ENCODE measurements around the gene SAPCD2. TPM values are rescaled to one million over a fixed set of nuclear protein-coding genes. Genes with fewer than 3 reads are reported as not detected.
A peak's percentile ranks its signal among the peaks of the same experiment; 100 is the strongest.

Gene SAPCD2
- total RNA-seq, 1 experiment from 2014 or later, result 62.9 TPM

DNA sequence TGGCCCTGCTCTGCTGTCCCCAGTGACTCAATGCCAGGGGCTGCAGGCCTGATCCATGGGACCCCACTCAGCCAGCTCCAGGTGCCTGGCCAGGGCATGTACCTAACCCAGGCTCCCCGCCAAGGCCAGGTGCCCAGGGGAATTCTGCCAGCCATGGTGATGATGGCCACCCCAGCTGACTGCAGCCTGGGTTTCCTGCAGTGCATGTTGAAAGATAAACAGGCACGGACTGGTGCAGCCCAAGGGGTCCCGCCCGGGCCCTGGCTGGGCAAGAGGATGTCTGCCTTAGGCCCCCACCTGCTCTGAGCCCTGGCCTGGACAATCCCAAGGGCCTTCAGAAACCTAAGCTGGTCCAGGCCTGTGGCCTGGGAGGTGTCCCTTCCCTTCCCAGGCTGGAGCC lies 43.5 kb downstream of the SAPCD2 start:
- in situ Hi-C loops (cut with HindIII; ENCODE audit: low sequenced_read_pairs), result loop anchor here (25.0 kb wide), 1 partner anchor 90 kb away; the partner anchor contains the start of genes C8G and FBXW5
- no peak for DNase-seq (ENCODE audit: low spot score)

- DNase-seq (ENCODE audit: low spot score), result no peak
- in situ Hi-C loops (cut with HindIII; ENCODE audit: low sequenced_read_pairs), result loop anchor here (25.0 kb wide), 1 partner anchor 89 kb away; the partner anchor contains the start of genes C8G and FBXW5
Measured at GRCh38 chr9:137026384-137026783, 44.0 kb downstream of the SAPCD2 start.

- in situ Hi-C loops (cut with HindIII; ENCODE audit: low sequenced_read_pairs), result loop anchor here (25.0 kb wide), 1 partner anchor 88 kb away; the partner anchor contains the start of genes C8G and FBXW5
- peak; percentile 75 for DNase-seq (ENCODE audit: low spot score)
Measured at GRCh38 chr9:137025517-137025966, 44.8 kb downstream of the SAPCD2 start.

DNA sequence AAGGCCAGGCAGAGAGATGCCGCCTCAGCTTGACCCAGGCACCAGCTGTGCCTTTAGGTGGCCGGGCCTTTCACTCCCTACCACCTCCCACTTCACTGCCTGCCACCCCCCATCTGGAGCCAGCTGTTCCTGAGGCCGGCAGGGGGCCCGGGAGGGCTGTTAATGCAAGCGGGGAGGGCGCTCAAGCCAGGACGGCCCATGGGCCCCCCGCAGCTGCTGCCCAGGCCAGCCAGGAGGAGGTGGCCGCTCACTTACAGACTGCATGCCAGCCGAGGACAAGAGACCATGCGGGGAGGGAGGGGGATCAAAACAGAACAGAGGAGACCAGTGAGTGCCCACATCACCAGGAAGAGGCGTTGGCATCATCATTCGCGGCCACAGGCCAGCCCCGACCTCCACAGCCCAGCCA lies 46.8 kb downstream of the SAPCD2 start:
- no peak for DNase-seq (ENCODE audit: low spot score)
- in situ Hi-C loops (cut with HindIII; ENCODE audit: low sequenced_read_pairs), result no loop called here

- in situ Hi-C loops (cut with HindIII; ENCODE audit: low sequenced_read_pairs), result no loop called here
- no peak for DNase-seq (ENCODE audit: low spot score)
Measured at GRCh38 chr9:137023157-137023556, 47.2 kb downstream of the SAPCD2 start.

GRCh38 chr9:137022662-137023008 lies 47.7 kb downstream of the SAPCD2 start:
- no peak for DNase-seq (ENCODE audit: low spot score)
- in situ Hi-C loops (cut with HindIII; ENCODE audit: low sequenced_read_pairs), result no loop called here

DNA sequence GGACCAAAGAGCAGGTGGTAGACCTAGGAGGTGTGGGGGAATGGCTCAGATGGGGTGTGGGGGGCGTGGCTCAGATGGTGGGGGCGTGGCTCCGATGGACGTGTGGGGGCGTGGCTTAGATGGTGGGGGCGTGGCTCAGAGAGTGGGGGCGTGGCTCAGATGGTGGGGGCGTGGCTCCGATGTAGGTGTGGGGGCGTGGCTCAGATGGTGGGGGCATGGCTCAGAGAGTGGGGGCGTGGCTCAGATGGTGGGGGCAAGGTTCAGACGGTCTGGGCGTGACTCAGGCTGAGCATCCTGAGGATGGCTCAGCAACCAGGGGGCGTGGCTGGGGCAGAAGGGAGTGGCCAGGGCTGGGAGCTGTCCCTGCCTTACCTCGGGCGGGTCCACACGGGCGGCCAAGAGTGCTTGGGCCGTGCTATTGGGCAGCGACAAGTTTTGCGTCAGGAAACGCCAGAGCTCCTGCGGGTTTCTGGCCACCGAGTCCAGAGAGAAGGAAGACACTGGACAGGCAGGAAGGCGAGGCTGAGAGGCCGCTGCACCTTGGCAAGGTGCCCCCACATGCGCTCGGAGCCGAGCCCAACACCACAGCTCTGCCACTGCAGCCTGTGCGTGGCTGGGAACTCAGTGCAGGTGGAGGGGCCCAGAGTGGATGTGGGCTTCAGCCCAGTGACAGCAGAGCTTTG lies 48.2 kb downstream of the SAPCD2 start:
- in situ Hi-C loops (cut with HindIII; ENCODE audit: low sequenced_read_pairs), result no loop called here
- no peak for DNase-seq (ENCODE audit: low spot score)

DNA sequence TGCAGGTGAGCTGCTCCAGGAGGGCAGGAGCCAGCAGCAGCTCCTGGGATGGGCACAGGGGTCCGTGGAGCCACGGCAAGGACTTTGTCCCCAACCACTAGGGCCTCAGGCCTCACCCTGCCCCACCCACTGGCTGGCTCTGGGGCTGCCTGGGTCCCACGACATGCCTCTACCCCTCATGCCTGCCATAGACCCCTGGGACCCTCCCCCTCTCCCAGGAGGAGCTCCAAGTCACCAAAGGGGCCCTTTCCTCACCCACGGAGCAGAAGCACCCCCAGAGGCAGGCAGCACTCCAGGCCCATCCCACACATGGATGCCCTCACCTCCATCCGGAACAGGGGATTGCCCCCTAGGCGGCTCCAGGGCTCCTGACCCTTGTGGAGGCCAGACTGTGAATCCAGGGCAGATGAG lies 48.8 kb downstream of the SAPCD2 start:
- no peak for DNase-seq (ENCODE audit: low spot score)
- in situ Hi-C loops (cut with HindIII; ENCODE audit: low sequenced_read_pairs), result no loop called here

- in situ Hi-C loops (cut with HindIII; ENCODE audit: low sequenced_read_pairs), result no loop called here
- peak; percentile 60 for DNase-seq (ENCODE audit: low spot score)
Measured at GRCh38 chr9:137020771-137021567, 49.4 kb downstream of the SAPCD2 start.

DNA sequence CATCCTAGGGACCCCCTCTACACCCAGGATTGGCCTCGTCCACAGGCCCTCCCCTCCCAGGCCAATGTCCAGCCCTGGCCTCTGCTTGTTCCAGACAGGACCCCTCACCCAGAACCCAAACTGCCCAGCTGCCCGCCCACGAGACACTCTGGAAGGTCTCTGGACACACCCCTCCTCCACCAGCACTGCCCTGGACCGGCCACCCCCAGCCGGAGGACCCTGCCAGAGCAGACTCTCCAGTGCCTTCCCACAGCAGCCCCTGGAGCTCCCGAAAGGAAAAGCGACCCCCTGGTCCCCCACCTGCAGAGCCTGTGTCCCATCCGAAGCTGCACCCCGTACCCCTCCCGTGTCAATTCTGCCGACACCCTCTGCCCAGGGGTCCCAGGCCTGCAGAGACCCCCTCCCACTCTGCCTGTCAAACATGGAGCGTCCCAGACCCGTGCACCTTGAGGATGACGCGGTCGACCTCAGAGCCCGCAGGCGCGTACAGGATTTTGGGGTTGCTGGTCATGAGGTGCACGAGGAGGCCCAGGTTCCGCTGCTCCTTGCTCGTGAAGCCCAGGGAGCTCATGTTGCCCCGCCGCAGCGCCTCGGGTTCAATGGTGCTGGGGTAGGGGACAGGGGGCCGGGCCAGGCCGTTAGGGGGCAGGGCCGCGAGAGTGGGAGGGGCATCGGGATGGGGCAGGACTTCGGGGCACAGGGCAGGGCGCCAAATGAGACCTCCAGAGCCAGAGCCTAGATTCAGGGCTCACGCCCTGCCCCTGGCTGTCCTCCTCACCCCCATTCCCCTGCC lies 50.3 kb downstream of the SAPCD2 start:
- in situ Hi-C loops (cut with HindIII; ENCODE audit: low sequenced_read_pairs), result no loop called here
- no peak for DNase-seq (ENCODE audit: low spot score)

DNA sequence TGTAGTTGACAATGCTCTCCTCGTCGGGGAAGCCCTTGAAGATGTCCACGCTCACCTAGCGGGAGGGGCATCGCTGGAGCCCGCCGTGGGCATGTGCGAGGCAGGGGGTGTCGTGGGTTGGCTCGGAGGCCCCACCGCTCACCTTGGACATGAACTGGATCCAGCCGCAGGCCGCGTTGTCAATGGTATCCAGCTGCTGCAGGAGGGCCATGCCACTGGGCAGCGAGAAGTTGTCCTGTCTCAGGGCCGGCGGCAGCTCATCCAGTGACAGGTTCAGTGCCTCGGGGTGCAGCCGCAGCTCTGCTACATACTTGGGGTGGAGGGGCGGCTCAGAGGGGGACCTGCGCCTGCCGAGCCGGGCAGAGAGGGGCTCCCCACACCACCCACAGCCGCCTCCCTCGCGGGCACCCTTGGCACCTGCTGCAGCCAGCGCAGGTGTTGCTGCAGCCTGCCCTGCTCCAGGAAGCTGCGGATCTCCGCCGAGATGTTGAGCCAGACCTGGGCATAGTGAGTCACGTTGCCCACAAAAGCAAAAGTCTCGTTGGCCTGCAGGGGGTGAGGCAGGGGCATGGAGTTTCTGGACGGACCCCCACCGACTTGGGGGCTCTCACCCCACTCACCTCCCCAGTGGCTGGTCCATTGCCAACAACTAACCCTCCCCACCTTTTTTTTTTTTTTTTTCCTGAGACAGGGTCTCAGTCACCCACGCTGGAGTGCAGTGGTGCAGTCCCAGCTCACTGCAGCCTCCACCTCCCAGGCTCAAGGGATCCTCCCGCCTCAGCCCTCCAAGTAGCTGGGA lies 51.4 kb downstream of the SAPCD2 start:
- in situ Hi-C loops (cut with HindIII; ENCODE audit: low sequenced_read_pairs), result no loop called here
- no peak for DNase-seq (ENCODE audit: low spot score)

GRCh38 chr9:137017791-137018497 lies 52.4 kb downstream of the SAPCD2 start:
- in situ Hi-C loops (cut with HindIII; ENCODE audit: low sequenced_read_pairs), result no loop called here
- no peak for DNase-seq (ENCODE audit: low spot score)

DNA sequence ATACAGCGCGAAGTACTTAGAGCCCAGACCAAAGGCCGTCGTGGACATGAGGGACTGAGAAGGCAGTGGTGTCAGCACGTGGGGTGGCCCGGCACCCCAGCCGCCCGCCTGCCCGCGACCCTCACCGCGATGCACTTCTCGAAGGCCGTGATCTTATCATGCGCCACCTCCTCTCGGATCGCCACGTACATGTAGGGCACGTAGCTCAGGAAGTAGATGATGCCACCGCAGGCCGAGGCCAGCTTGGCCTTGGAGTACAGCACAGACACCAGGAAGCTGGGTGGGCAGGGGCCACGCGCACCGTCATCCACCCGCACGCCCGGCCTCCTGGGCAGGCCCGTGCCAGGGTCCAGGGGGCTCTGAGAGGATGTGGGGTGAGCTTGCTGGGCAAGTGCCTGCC lies 53.3 kb downstream of the SAPCD2 start:
- in situ Hi-C loops (cut with HindIII; ENCODE audit: low sequenced_read_pairs), result no loop called here
- no peak for DNase-seq (ENCODE audit: low spot score)

GRCh38 chr9:137016436-137016835 lies 53.9 kb downstream of the SAPCD2 start:
- in situ Hi-C loops (cut with HindIII; ENCODE audit: low sequenced_read_pairs), result no loop called here

GRCh38 chr9:137015976-137016375 lies 54.4 kb downstream of the SAPCD2 start:
- DNase-seq (ENCODE audit: low spot score), result no peak
- in situ Hi-C loops (cut with HindIII; ENCODE audit: low sequenced_read_pairs), result no loop called here

More at GRCh38 chr9:137016436-137016835, 53.9 kb downstream of the SAPCD2 start:
- no peak for DNase-seq (ENCODE audit: low spot score)

DNA sequence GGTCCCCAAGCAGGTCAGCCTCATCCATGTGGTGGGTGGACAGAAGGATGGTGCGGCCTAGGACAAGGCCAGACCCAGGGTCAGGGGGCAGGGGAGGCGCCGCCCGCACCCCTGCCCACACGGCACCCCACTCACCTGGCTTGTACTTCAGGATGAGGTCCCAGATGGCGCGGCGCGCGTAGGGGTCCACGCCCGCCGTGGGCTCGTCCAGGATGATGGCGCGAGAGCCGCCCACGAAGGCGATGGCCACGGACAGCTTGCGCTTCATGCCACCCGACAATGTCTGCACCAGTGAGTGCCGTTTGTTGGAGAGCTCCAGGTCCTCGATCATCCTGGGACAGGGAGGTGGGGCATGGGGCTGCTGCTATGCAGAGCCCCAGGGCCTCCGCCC lies 54.8 kb downstream of the SAPCD2 start:
- DNase-seq (ENCODE audit: low spot score), result no peak
- in situ Hi-C loops (cut with HindIII; ENCODE audit: low sequenced_read_pairs), result no loop called here

DNA sequence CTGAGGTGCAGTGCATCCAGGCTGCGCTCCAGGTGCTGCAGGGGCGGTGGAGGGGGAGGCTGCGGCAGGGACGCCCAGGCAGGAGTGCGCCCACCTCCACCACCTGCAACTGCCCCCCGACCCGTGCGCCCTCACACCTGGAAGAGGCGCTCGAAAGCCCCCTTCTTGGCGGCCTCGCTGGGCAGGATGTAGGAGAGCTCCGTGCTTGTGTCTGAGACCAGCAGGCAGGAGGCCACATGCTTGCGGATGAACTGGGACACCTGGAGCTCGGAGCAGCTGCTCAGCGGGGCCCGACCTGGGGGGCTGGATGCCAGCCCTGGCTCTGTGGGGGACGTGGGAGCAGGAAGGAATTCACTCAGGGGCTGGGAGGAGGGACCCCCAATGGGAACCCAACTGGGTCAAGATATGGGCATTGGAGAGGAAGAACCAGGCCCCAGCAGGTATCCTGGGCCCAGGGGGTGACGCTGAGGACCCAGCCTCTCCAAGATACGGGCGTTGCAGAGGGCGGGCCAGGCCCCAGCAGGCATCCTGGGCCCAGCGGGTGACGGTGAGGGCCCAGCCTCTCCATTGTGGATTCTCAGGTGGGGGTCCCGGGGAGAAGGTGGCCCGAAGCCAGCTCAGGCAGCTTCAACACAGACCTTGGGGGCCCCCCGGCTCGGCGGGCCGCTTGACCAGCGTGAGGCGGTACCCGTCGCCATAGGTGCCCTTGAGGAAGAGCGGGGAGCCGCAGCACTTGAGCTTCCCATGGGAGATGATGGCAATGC lies 55.4 kb downstream of the SAPCD2 start:
- in situ Hi-C loops (cut with HindIII; ENCODE audit: low sequenced_read_pairs), result no loop called here
- no peak for DNase-seq (ENCODE audit: low spot score)

GRCh38 chr9:137014166-137014565 lies 56.2 kb downstream of the SAPCD2 start:
- no peak for DNase-seq (ENCODE audit: low spot score)
- in situ Hi-C loops (cut with HindIII; ENCODE audit: low sequenced_read_pairs), result no loop called here

Data from G401 (cell line).